HG03520 (cell line): ENCODE data around the gene STXBP5.
"Not testable (repeated sequence)": the region's sequence is repeated elsewhere in the genome, so short reads cannot be mapped to it uniquely, and the experiment has no call there.

Experiments used
- ATAC-seq: cut with Tn5 transposase; IDR thresholded peaks from one replicate; pipeline ENCODE4 v1.9.1; 2021; ENCODE audit warnings: mild to moderate bottlenecking, moderate library complexity; ENCODE audit not compliant: unreplicated experiment

STXBP5 gene

GRCh38 chr6:147238164-147238563 lies 33.9 kb downstream of the STXBP5 start:
- no peak for ATAC-seq

GRCh38 chr6:147238906-147239305 lies 34.7 kb downstream of the STXBP5 start:
- ATAC-seq: no peak

- no peak for ATAC-seq
These were observed 40.6 kb downstream of the STXBP5 start for GRCh38 chr6:147244832-147245231.

- no peak for ATAC-seq
These were observed 41.5 kb downstream of the STXBP5 start for GRCh38 chr6:147245693-147246092.

GRCh38 chr6:147246853-147247635 lies 42.8 kb downstream of the STXBP5 start:
- no peak for ATAC-seq

- ATAC-seq: no peak
These were observed 44.6 kb downstream of the STXBP5 start for GRCh38 chr6:147248859-147249258.

- ATAC-seq: no peak
These were observed 46.9 kb downstream of the STXBP5 start for GRCh38 chr6:147251072-147251471.

GRCh38 chr6:147254929-147255473 lies 50.8 kb downstream of the STXBP5 start:
- ATAC-seq: not testable (repeated sequence)

- no peak for ATAC-seq
These were observed 51.9 kb downstream of the STXBP5 start for GRCh38 chr6:147255948-147256674.

- no peak for ATAC-seq
These were observed 53.5 kb downstream of the STXBP5 start for GRCh38 chr6:147257760-147258159.

GRCh38 chr6:147260091-147260490 lies 55.9 kb downstream of the STXBP5 start:
- no peak for ATAC-seq

- ATAC-seq: no peak
These were observed 58.7 kb downstream of the STXBP5 start for GRCh38 chr6:147262946-147263345.

GRCh38 chr6:147266821-147267220 lies 62.6 kb downstream of the STXBP5 start:
- no peak for ATAC-seq

- ATAC-seq: no peak
These were observed 63.4 kb downstream of the STXBP5 start for GRCh38 chr6:147267658-147268057.

GRCh38 chr6:147268254-147268653 lies 64.0 kb downstream of the STXBP5 start:
- no peak for ATAC-seq

GRCh38 chr6:147274012-147274411 lies 69.8 kb downstream of the STXBP5 start:
- no peak for ATAC-seq

- ATAC-seq: no peak
These were observed 70.6 kb downstream of the STXBP5 start for GRCh38 chr6:147274776-147275175.

GRCh38 chr6:147278891-147279290 lies 74.7 kb downstream of the STXBP5 start:
- no peak for ATAC-seq

GRCh38 chr6:147279427-147279826 lies 75.2 kb downstream of the STXBP5 start:
- ATAC-seq: no peak

GRCh38 chr6:147281895-147282565 lies 77.8 kb downstream of the STXBP5 start:
- no peak for ATAC-seq

GRCh38 chr6:147282566-147282959 lies 78.3 kb downstream of the STXBP5 start:
- ATAC-seq: no peak
